Measurements from ENCODE around the gene CCAR1. TPM values are rescaled to one million over a fixed set of nuclear protein-coding genes. Genes with fewer than 3 reads are reported as not detected.
"Not testable (repeated sequence)": the region's sequence is repeated elsewhere in the genome, so short reads cannot be mapped to it uniquely, and the experiment has no call there.

The CCAR1 gene
- polyA plus RNA-seq, 3 donors = 16.7 to 26.3 (median 23.4) TPM

GRCh38 chr10:68804692-68805091 is 83.7 kb downstream of the CCAR1 start:
- no peaks in the 10 kb centered on the region for H3K36me3 ChIP-seq (replicated peaks in 1 of 2; ENCODE audit: control insufficient read depth in 1 of 2, insufficient read depth in 2 of 2, low read length in 2 of 2)
- no CpG with 5 or more reads among the region's 1 CpG for WGBS (ENCODE audit: insufficient coverage)
- peaks cover 0 to 6% (median 1%) of the 10 kb centered on the region in 3 donors for H3K27me3 Mint-ChIP-seq (ENCODE audit: low read depth in 3 of 3)
- peaks cover 0 to 3% (median 0%) of the 10 kb centered on the region in 7 donors for H3K9me3 Mint-ChIP-seq
- no peak for TF ChIP-seq CTCF (IDR thresholded peaks at IDR 0.05)
- H4K20me1 ChIP-seq (ENCODE audit: insufficient read depth, low read length) = no peaks in the 10 kb centered on the region
- intact Hi-C loops (cut with micrococcal nuclease) = no loop called here
- H3K27ac Mint-ChIP-seq = no peak overlapping the region
- no peaks in the 10 kb centered on the region for H3K36me3 Mint-ChIP-seq
- no peaks in the 10 kb centered on the region for H3K27me3 ChIP-seq (ENCODE audit: control insufficient read depth in 2 of 2, insufficient read depth in 2 of 2, low read length in 2 of 2)
- H3K9me3 ChIP-seq (replicated peaks in 1 of 2; ENCODE audit: control insufficient read depth in 1 of 2, insufficient read depth in 1 of 2, low read length in 2 of 2) = no peaks in the 10 kb centered on the region
- no peak overlapping the region for H3K4me2 ChIP-seq (replicated peaks; ENCODE audit: extremely low read depth, low read length, poor library complexity, severe bottlenecking)
- no peak overlapping the region for H3K9ac ChIP-seq (ENCODE audit: insufficient read depth, low read length, poor library complexity, severe bottlenecking)
- no peak overlapping the region for H2AFZ ChIP-seq (ENCODE audit: insufficient read depth, low read depth, low read length, poor library complexity, severe bottlenecking)
- H3K4me3 Mint-ChIP-seq = no peak overlapping the region
- H3K4me1 ChIP-seq (ENCODE audit: control insufficient read depth in 1 of 2, insufficient read depth in 2 of 2, low read length in 2 of 2) = no peaks in the 10 kb centered on the region
- no peak overlapping the region for H3K4me3 ChIP-seq (replicated peaks in 1 of 3; ENCODE audit: low read depth in 2 of 3, low read length in 3 of 3)
- DNase-seq = no peak
- H3K79me2 ChIP-seq (ENCODE audit: insufficient read depth, low read length) = no peaks in the 10 kb centered on the region
- peaks cover 2% of the 10 kb centered on the region for H3K4me1 Mint-ChIP-seq
- no peak overlapping the region for H3K27ac ChIP-seq (ENCODE audit: low read depth in 1 of 2, low read length in 2 of 2)

- H3K9me3 ChIP-seq (replicated peaks in 1 of 2; ENCODE audit: control insufficient read depth in 1 of 2, insufficient read depth in 1 of 2, low read length in 2 of 2); H3K27ac Mint-ChIP-seq; H3K4me3 ChIP-seq (replicated peaks in 1 of 3; ENCODE audit: low read depth in 2 of 3, low read length in 3 of 3); H3K27me3 ChIP-seq (ENCODE audit: control insufficient read depth in 2 of 2, insufficient read depth in 2 of 2, low read length in 2 of 2); H3K79me2 ChIP-seq (ENCODE audit: insufficient read depth, low read length); DNase-seq; intact Hi-C loops (cut with micrococcal nuclease); H3K36me3 ChIP-seq (replicated peaks in 1 of 2; ENCODE audit: control insufficient read depth in 1 of 2, insufficient read depth in 2 of 2, low read length in 2 of 2); H3K4me1 Mint-ChIP-seq; H3K9me3 Mint-ChIP-seq; H3K4me1 ChIP-seq (ENCODE audit: control insufficient read depth in 1 of 2, insufficient read depth in 2 of 2, low read length in 2 of 2); H3K27me3 Mint-ChIP-seq (ENCODE audit: low read depth in 3 of 3); H2AFZ ChIP-seq (ENCODE audit: insufficient read depth, low read depth, low read length, poor library complexity, severe bottlenecking); H3K4me2 ChIP-seq (replicated peaks; ENCODE audit: extremely low read depth, low read length, poor library complexity, severe bottlenecking); H3K9ac ChIP-seq (ENCODE audit: insufficient read depth, low read length, poor library complexity, severe bottlenecking); H3K4me3 Mint-ChIP-seq; H3K27ac ChIP-seq (ENCODE audit: low read depth in 1 of 2, low read length in 2 of 2); H4K20me1 ChIP-seq (ENCODE audit: insufficient read depth, low read length); H3K36me3 Mint-ChIP-seq: not testable (repeated sequence)
- WGBS (ENCODE audit: insufficient coverage) = 95% methylated on average over 6 of the region's 9 CpGs
These were observed 89.8 kb downstream of the CCAR1 start for GRCh38 chr10:68810830-68811229.
